HG03469 (cell line): Measurements from ENCODE around the gene RARB.

ENCODE experiments used
- ATAC-seq: cut with Tn5 transposase; IDR thresholded peaks from one replicate; pipeline ENCODE4 v1.9.1; 2021; ENCODE audit warnings: mild to moderate bottlenecking, moderate library complexity, moderate number of reproducible peaks; ENCODE audit not compliant: unreplicated experiment

Gene RARB

DNA sequence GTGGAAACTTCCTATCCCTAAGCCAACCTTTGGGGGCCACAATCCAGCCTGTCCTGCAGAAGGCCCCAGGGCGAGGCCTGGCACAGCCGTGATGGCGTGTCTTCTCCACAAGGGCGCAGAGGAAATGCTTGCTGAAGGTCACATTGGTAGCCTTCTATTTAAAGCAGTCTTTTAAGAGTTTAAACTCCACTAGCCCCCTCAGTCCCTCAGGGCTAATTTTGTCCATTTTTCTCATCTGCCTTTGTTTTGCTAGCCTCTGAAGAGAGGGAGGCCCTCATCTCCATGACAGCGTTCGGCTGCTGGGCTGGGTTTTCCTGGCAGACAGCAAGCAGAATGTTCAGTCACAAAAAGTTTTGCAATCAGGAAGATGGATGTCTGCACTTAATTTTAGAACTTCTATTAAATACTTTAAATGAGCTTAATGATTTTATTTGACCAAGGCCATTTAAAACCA is 40.8 kb downstream of the RARB start:
- no peak for ATAC-seq

GRCh38 chr3:25469558-25469957 is 41.5 kb downstream of the RARB start:
- ATAC-seq: no peak

DNA sequence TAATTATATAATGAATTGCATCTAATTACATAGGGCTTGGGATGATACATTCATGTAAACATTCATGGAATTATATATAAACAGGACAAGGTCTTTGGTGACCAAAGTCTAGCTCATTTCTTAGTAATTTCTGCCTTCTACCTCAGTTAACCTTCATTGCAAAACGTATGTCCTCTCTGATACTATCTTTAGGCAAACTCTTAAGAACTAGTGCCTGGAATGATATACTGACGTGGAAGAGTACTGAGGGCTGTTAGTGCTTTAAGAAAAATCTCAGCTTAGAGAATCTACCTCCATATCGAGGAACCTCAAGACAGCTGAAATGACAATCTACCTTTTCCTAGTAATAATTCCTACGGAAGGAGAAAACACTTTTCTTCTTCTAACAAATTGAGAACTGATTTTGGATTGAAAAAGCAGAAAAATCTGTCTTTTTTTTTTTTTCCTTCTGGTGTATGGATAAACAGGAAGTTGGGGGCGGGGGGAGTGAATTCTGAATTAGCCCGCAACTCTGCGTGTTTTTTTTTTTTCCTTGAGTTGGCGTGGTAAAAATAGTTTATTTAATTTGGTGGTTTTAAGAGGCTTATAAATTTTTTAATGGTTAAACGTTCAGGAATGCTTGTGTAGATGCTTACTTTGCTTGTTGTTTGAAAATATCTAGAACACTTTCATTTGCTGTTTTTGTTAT is 43.2 kb downstream of the RARB start:
- ATAC-seq: no peak

- ATAC-seq: no peak
Measured at GRCh38 chr3:25472153-25472552, 44.1 kb downstream of the RARB start.

DNA sequence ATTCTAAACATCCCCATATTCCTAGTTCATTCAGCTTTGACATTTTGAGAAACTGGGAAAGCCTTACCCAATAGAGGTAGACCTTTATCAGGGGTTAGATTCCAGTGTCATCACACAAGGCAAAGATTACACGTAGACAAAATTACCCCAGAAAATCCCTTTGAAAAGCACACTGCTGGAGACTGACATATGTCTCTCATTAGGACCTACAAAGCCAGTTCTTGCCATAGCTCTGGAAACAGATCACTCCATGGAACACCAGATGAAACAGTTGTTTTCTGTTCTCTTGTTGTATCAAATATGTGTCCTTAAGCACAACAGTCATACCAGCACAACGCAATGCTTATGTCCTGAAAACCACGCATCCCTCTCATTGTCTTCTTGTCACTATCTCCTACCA is 44.7 kb downstream of the RARB start:
- no peak for ATAC-seq

DNA sequence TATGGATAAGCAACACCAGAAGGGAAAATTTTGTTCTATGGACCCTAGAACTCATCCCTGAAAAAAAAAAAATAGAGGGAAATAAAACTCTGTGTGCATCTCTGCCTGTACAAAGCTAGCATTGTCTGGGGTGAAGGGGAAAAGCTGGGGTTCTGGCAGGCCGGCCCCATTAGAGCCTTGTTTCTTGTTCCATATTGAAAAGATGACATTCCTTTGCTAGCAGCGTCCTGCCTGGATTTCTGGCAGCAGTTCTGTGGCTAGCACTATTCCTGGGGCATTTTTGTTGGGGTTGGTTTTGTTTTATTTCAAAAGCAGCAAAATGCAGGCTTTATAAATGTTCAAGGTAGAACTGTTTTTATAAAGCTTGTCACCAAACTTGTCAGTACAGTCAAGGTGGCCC is 45.2 kb downstream of the RARB start:
- no peak for ATAC-seq

GRCh38 chr3:25474052-25474451 is 46.0 kb downstream of the RARB start:
- ATAC-seq: no peak

GRCh38 chr3:25476639-25477038 is 48.6 kb downstream of the RARB start:
- ATAC-seq: no peak

DNA sequence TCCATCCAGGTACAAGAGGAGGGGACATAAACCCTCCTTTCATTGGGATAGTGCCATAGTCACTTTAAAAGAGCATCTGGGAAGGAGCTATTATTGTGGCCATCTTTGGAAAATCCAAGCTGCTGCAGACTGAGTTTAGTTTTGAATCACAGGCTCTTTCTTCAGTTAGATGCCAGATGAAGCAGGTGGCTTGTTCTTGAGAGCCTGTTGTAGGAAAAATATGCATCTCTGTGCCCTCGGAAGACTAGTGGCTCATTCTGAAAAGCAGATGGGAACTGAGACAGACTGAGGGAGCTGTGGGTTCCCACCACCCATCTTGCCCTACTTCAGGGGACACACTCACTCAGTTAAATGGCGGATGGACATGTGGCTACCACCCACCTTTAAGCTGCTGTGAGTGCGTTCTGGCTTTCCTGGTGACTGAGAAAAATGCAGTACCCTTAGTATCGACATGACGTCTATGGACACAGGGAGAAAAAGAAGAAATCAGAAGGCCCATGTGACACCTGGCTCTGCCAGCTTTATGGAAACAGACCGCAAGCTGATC is 50.2 kb downstream of the RARB start:
- ATAC-seq: no peak

GRCh38 chr3:25478964-25479726 is 51.1 kb downstream of the RARB start:
- ATAC-seq: no peak

DNA sequence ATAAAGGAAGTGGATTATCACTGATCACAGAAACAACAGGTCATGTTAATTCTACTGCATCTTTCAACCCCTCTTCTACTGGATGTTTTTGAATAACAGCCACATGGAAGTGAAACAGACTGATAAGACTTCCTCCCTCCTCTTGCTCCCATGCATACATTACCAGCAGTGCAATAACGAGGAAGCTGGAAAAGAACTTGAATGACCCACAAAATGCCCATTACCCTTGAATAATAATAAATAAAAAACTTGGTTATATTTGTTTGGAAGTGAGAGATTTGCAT is 51.6 kb downstream of the RARB start:
- no peak for ATAC-seq

- ATAC-seq: no peak
Measured at GRCh38 chr3:25480811-25481210, 52.7 kb downstream of the RARB start.

- no peak for ATAC-seq
Measured at GRCh38 chr3:25481386-25481785, 53.3 kb downstream of the RARB start.

- no peak for ATAC-seq
Measured at GRCh38 chr3:25483456-25483855, 55.4 kb downstream of the RARB start.

- ATAC-seq: no peak
Measured at GRCh38 chr3:25485673-25486072, 57.6 kb downstream of the RARB start.

GRCh38 chr3:25486932-25487331 is 58.9 kb downstream of the RARB start:
- no peak for ATAC-seq

DNA sequence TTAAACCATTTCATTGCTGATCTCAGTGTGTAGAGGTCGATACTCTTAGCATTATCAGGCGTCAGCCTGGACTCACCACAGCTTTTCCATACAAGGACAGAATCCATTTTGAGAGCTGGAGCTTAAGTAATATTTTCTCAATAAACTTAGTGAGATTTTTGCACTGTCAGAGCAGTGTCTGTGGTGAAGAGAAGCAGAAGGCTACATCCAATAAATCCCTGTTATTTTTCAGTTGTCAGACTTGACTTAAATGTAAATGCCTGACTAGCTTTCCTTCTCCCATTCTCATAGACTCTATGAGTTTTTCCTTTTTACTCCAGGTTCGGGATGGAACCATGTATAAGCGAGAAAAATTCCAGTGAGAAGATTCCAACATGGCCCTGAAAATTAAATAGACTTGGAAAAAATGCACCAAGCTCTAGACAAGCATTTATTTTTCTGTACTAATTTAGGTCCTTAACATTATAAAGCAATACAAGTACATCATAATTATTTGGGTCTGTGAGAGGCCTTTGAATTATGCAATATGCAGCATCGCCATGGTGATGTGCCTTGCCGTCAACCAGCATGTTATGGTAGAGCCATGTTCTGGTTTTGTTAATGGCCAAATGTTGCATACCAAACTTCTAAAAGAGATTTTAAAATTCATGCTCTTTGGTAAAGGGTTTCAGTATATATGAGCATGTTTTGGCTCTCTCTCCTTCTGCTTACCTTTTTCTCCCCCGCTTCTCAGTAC is 62.0 kb downstream of the RARB start:
- ATAC-seq: no peak

DNA sequence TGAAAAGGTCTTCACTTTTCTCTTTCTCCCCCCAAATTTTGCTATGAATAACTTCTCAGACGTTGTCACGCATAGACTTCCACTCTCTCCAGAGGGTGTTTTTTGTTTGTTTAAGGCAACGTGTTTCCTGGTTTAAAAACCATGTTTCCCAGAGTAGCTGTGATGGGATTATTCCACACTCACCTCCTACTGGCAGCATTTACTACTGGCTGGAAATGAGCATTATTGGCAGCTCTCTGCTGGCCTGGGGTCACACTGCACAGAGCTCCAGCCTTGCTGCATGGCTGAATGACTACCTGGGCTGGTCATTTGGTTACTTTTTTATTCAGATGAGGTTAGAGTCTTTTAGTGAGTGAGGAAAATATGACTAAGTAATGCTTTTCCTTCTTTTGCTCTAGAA is 65.2 kb downstream of the RARB start:
- ATAC-seq: no peak

DNA sequence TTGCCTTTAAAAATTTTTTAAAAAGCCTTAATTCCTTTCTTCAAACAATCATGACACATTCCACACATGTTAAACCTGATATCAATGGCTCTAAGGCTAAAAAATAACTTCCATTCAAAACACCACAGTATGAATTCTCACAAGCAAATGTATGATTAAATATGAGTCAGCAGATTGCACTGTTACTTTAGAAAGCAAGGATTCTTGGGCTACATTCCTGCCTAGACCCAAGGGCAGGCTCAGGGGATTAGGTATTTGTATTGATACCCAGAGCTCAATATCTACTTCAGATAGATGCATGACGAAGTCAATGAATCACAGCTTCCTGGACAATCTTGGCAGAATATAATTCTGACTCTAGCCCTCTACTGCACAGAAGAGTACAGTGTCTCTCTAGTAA is 65.7 kb downstream of the RARB start:
- no peak for ATAC-seq

DNA sequence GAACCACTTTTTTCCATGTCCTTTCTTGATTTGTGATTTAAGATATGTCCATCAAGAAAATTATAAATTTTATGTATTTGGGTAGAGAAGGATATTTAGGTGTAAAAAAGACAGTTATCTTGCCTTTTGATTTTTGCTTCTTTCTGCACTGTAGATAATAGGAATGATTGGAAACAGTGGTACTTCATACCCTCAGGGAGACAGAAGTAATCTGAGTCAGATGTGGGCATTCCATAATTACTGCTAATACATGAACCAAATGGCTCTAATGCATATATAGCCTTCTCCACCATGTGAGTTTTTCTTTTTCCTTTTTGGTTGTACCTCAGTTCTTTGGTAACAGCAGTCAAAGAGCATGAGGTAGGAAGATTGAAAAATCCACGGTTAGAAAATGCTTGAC is 67.2 kb downstream of the RARB start:
- ATAC-seq: no peak

- ATAC-seq: no peak
Measured at GRCh38 chr3:25495726-25496253, 67.7 kb downstream of the RARB start.

- no peak for ATAC-seq
Measured at GRCh38 chr3:25497096-25497495, 69.0 kb downstream of the RARB start.
